AG09309 (cell line): ENCODE results near the gene PCDHA13.
A peak's percentile ranks its signal among the peaks of the same experiment; 100 is the strongest.
"Not testable (repeated sequence)": the region's sequence is repeated elsewhere in the genome, so short reads cannot be mapped to it uniquely, and the experiment has no call there.

Experiments used
- DNase-seq: peaks from one replicate; pipeline ENCODE4 v3.0.0-alpha.2; 2010; ENCODE audit warnings: low read depth
- H3K4me3 ChIP-seq: 2 replicates; pipeline ENCODE4 v1.5.1; 2011; ENCODE audit warnings: mild to moderate bottlenecking, low read depth, low read length, moderate library complexity; ENCODE audit not compliant: control insufficient read depth
- CTCF ChIP-seq: IDR thresholded peaks from 2 replicates; pipeline ENCODE4 v1.5.1; 2011; ENCODE audit warnings: mild to moderate bottlenecking, low read depth, low read length, inconsistent platforms; ENCODE audit not compliant: insufficient read depth, control insufficient read depth; ENCODE audit errors: missing control alignments

PCDHA13 gene

GRCh38 chr5:140875085-140876065 is 6.5 kb upstream of the PCDHA13 start, which contains the start of gene PCDHA12:
PCDHA12 (plus strand) TSS chr5:140875308; CDS start chr5:140875473, 165 bp downstream.
- no peak within 1 kb of the TSS for H3K4me3 ChIP-seq
- DNase-seq = no peak
- no peak for TF ChIP-seq CTCF

GRCh38 chr5:140876541-140877261 is 5.2 kb upstream of the PCDHA13 start:
- not testable (repeated sequence) for H3K4me3 ChIP-seq, DNase-seq

- TF ChIP-seq CTCF = no peak
- H3K4me3 ChIP-seq = no peak overlapping the region
Observed at GRCh38 chr5:140877262-140877581, 4.7 kb upstream of the PCDHA13 start.

GRCh38 chr5:140882591-140882899 is 621 bp downstream of the PCDHA13 start:
- peak; percentile 3 for TF ChIP-seq CTCF
- H3K4me3 ChIP-seq = no peak overlapping the region
- no peak for DNase-seq

More at GRCh38 chr5:140877262-140877581, 4.7 kb upstream of the PCDHA13 start:
- DNase-seq = no peak

- no peak overlapping the region for H3K4me3 ChIP-seq
- no peak for TF ChIP-seq CTCF
- DNase-seq = no peak
Observed at GRCh38 chr5:140883373-140883772, 1.4 kb downstream of the PCDHA13 start.

GRCh38 chr5:140883927-140884697 is 2.2 kb downstream of the PCDHA13 start:
- no peak for TF ChIP-seq CTCF
- no peak overlapping the region for H3K4me3 ChIP-seq
- no peak for DNase-seq

GRCh38 chr5:140916325-140916724 is 34.4 kb downstream of the PCDHA13 start:
- TF ChIP-seq CTCF = no peak
- H3K4me3 ChIP-seq = no peak overlapping the region
- DNase-seq = no peak
